Measurements from ENCODE around the gene TRAM2. TPM values are rescaled to one million over a fixed set of nuclear protein-coding genes. Genes with fewer than 3 reads are reported as not detected.

TRAM2 gene
- total RNA-seq, 1 experiment from 2014 or later = 21.2 TPM

DNA sequence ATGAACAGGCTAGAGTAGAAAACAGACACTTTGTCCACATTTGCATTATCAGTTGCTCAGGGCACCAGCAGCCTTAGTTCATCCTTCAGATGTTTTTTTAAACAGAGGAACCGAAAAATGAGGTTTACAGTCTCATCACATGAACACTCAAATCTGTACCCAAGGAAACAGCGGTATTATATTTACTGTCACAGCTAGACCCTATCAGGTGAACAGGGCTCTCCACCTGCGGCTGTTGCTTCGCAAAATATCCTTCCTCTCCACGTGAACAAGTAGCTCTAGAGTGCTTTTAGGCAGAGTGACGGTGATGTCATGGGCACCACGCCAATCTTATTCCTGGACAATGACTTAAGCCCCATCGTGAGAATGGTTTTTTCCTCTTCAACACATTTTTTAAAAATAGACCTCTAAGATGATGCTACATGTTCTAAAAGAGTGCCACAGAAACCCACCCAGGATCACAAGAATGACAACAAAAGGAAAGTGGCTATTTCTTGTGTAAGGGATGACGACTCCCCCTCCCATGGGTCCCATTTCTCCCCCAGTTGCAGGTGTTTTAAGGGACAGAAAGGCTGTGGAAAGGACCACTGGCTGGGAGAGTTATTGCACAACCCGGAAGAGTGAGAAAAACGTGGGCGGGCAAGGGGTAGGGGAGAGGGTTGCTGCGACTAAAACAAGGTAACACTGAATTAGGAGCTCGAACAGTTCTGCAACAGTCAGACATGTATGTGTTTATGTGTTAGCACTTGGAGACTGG lies 79.0 kb downstream of the TRAM2 start:
- H3K14ac ChIP-seq (ENCODE audit: insufficient read depth, low read length) = no peak overlapping the region
- H2AFZ ChIP-seq (ENCODE audit: low read length) = no peak overlapping the region
- H4K8ac ChIP-seq (replicated peaks; ENCODE audit: insufficient read length, low read depth, low read length) = no peak overlapping the region
- Mint-ChIP-seq H3K27ac (no peak overlapping the region; a peak in 1 of 7 replicates), H3K27me3 (ENCODE audit: low read depth) (no peaks in the 10 kb centered on the region; the same call in 1 of the 2 replicates), H3K9me3 (peaks cover 0 to 2% of the 10 kb centered on the region in 2 experiments; a peak in 1 of 5 replicates), H3K4me3 (no peak overlapping the region), H3K4me1 (peaks cover 22 to 23% of the 10 kb centered on the region in 2 experiments), H3K36me3 (ENCODE audit: insufficient read depth in 1 of 3, low read depth in 3 of 3) (peaks cover 12 to 14% (median 13%) of the 10 kb centered on the region in 3 experiments)
- H3K27ac ChIP-seq (ENCODE audit: insufficient read length, low read depth, low read length) = no peak overlapping the region
- H4K91ac ChIP-seq (ENCODE audit: insufficient read length, low read depth, low read length) = no peak overlapping the region
- H3K79me2 ChIP-seq (ENCODE audit: insufficient read depth, low read length) = no peaks in the 10 kb centered on the region
- no peak overlapping the region for H3T11ph ChIP-seq (ENCODE audit: low read length)
- no peak overlapping the region for H3K9ac ChIP-seq (ENCODE audit: extremely low read depth, insufficient read length, low read length)
- no peaks in the 10 kb centered on the region for H3K9me3 ChIP-seq (ENCODE audit: control insufficient read depth, low read depth, low read length)
- H3K23ac ChIP-seq (ENCODE audit: insufficient read length, low read depth, low read length) = no peak overlapping the region
- H3K4ac ChIP-seq (ENCODE audit: low read depth, low read length) = no peak overlapping the region
- no peak overlapping the region for H2BK15ac ChIP-seq (ENCODE audit: low read depth, low read length)
- H2BK5ac ChIP-seq (ENCODE audit: insufficient read length, low read length) = no peak overlapping the region
- H4K20me1 ChIP-seq (ENCODE audit: control insufficient read depth, insufficient read depth, insufficient read length) = no peaks in the 10 kb centered on the region
- no peak overlapping the region for H2BK20ac ChIP-seq (ENCODE audit: low read depth, low read length, poor library complexity, severe bottlenecking)
- H2BK120ac ChIP-seq (ENCODE audit: low read depth, low read length, poor library complexity, severe bottlenecking) = no peak overlapping the region
- no peaks in the 10 kb centered on the region for H3K79me1 ChIP-seq (ENCODE audit: insufficient read depth, low read depth, low read length, poor library complexity, severe bottlenecking)
- no peak overlapping the region for H3K4me2 ChIP-seq (ENCODE audit: insufficient read depth, insufficient read length, low read length)
- no peaks in the 10 kb centered on the region for H3K27me3 ChIP-seq (ENCODE audit: insufficient read depth, low read length)
- no peaks in the 10 kb centered on the region for H3K23me2 ChIP-seq (ENCODE audit: insufficient read length, low read depth, low read length, poor library complexity, severe bottlenecking)
- H4K5ac ChIP-seq (ENCODE audit: insufficient read length, low read depth, low read length) = no peak overlapping the region
- no peak overlapping the region for H3K56ac ChIP-seq (ENCODE audit: insufficient read length, low read depth, low read length)
- no peaks in the 10 kb centered on the region for H3K4me1 ChIP-seq (ENCODE audit: insufficient read depth, low read length)
- TF ChIP-seq, protein P1, sequence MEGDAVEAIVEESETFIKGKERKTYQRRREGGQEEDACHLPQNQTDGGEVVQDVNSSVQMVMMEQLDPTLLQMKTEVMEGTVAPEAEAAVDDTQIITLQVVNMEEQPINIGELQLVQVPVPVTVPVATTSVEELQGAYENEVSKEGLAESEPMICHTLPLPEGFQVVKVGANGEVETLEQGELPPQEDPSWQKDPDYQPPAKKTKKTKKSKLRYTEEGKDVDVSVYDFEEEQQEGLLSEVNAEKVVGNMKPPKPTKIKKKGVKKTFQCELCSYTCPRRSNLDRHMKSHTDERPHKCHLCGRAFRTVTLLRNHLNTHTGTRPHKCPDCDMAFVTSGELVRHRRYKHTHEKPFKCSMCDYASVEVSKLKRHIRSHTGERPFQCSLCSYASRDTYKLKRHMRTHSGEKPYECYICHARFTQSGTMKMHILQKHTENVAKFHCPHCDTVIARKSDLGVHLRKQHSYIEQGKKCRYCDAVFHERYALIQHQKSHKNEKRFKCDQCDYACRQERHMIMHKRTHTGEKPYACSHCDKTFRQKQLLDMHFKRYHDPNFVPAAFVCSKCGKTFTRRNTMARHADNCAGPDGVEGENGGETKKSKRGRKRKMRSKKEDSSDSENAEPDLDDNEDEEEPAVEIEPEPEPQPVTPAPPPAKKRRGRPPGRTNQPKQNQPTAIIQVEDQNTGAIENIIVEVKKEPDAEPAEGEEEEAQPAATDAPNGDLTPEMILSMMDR (conservative IDR thresholded peaks at IDR 0.05) = no peak
- DNase-seq = no peak
- no CpG with 5 or more reads among the region's 14 CpGs for whole genome bisulfite sequencing (ENCODE audit: extremely low coverage, insufficient read length, low lambda C conversion rate)
- H2AK5ac ChIP-seq (ENCODE audit: insufficient read length, low read length) = no peak overlapping the region
- H3K18ac ChIP-seq (ENCODE audit: insufficient read length, low read depth, low read length) = no peak overlapping the region
- no peak overlapping the region for H2BK12ac ChIP-seq (ENCODE audit: insufficient read length, low read depth, low read length)

Data from H9 (cell line).